ENCODE results near the gene C16orf46. TPM values are rescaled to one million over a fixed set of nuclear protein-coding genes. Genes with fewer than 3 reads are reported as not detected.

The C16orf46 gene
- polyA plus RNA-seq, 5 donors, result 1.6 to 2.5 (median 1.9) TPM

- no peak for DNase-seq
These were observed 417 bp downstream of the C16orf46 start for GRCh38 chr16:81076566-81077075.

GRCh38 chr16:81073560-81074330 lies 3.3 kb downstream of the C16orf46 start:
- DNase-seq, result no peak

GRCh38 chr16:81071805-81072204 lies 5.2 kb downstream of the C16orf46 start:
- no peak for DNase-seq

- no peak for DNase-seq
These were observed 6.1 kb downstream of the C16orf46 start for GRCh38 chr16:81070979-81071378.

GRCh38 chr16:81069063-81069462 lies 8.0 kb downstream of the C16orf46 start:
- no peak for DNase-seq

GRCh38 chr16:81067166-81067565 lies 9.9 kb downstream of the C16orf46 start:
- no peak for DNase-seq

- no peak for DNase-seq
These were observed 10.4 kb downstream of the C16orf46 start for GRCh38 chr16:81066681-81067080.

GRCh38 chr16:81061871-81062608 lies 15.0 kb downstream of the C16orf46 start:
- no peak for DNase-seq

- DNase-seq, result no peak
These were observed 15.8 kb downstream of the C16orf46 start for GRCh38 chr16:81061307-81061640.

GRCh38 chr16:81060576-81061306 lies 16.3 kb downstream of the C16orf46 start:
- no peak for DNase-seq

- no peak for DNase-seq
These were observed 23.3 kb downstream of the C16orf46 start for GRCh38 chr16:81053761-81054160.

- DNase-seq, result no peak
These were observed 34.2 kb downstream of the C16orf46 start for GRCh38 chr16:81042821-81043220.

GRCh38 chr16:81041696-81042095 lies 35.3 kb downstream of the C16orf46 start:
- DNase-seq, result no peak

- DNase-seq, result no peak
These were observed 36.2 kb downstream of the C16orf46 start for GRCh38 chr16:81040842-81041241.

GRCh38 chr16:81040131-81040530 lies 36.9 kb downstream of the C16orf46 start:
- no peak for DNase-seq

GRCh38 chr16:81036751-81037350 lies 40.2 kb downstream of the C16orf46 start:
- DNase-seq, result no peak

GRCh38 chr16:81035975-81036750 lies 40.9 kb downstream of the C16orf46 start:
- peak; percentile 19 to 37 for DNase-seq

- peak; percentile 81 to 85 for DNase-seq
These were observed 41.6 kb downstream of the C16orf46 start, which contains the start of gene ATMIN for GRCh38 chr16:81035398-81035974. TSS of gene ATMIN (plus strand) at chr16:81035842. CDS start at chr16:81035871, 29 bp downstream.

- DNase-seq, result no peak
These were observed 47.0 kb downstream of the C16orf46 start for GRCh38 chr16:81029930-81030604.

- DNase-seq, result no peak
These were observed 50.6 kb downstream of the C16orf46 start for GRCh38 chr16:81026429-81026828.
